HFFc6 (cell line): ENCODE results near the gene MMP21. TPM values are rescaled to one million over a fixed set of nuclear protein-coding genes. Genes with fewer than 3 reads are reported as not detected.

Experiments
- DNase-seq: peaks from one replicate; pipeline ENCODE4 v3.0.0-alpha.2; 2018
- H3K27ac Mint-ChIP-seq: 2 replicates; pipeline ENCODE4 v1.8.0; 2020; ENCODE audit warnings: mild to moderate bottlenecking, mixed read lengths
- H3K27me3 Mint-ChIP-seq: 2 replicates; pipeline ENCODE4 v1.8.0; 2021; ENCODE audit warnings: mild to moderate bottlenecking, moderate library complexity, mixed read lengths; ENCODE audit not compliant: insufficient read depth
- H3K36me3 Mint-ChIP-seq: 2 replicates; pipeline ENCODE4 v1.8.0; 2021; ENCODE audit warnings: low read depth, mixed read lengths
- H3K4me1 Mint-ChIP-seq: 2 replicates; pipeline ENCODE4 v1.8.0; 2020; ENCODE audit warnings: low read depth, mixed read lengths
- H3K4me3 Mint-ChIP-seq: 2 replicates; pipeline ENCODE4 v1.8.0; 2020; ENCODE audit warnings: mild to moderate bottlenecking, moderate library complexity, mixed read lengths
- H3K9me3 Mint-ChIP-seq: 2 replicates; pipeline ENCODE4 v1.8.0; 2020; ENCODE audit warnings: mild to moderate bottlenecking, mixed read lengths
- total RNA-seq, 6 experiments: library from RNA; stranded (reverse); fragmentation: NEBNext Ultra II Directional; extraction: Animal tissue kit (Norgen Biotek cat#: 25700); gene quantifications; 2 replicates in 1 of 6; 3 replicates in 5 of 6; pipeline ENCODE4 v1.2.3, GENCODE V29; 2021
- TF ChIP-seq, protein P1 (sequence below): fragments of 200-600 bp; sonication (generic); IDR thresholded peaks from 2 replicates; pipeline ENCODE4 v1.5.0; 2021; ENCODE audit warnings: antibody characterized with exemption, mild to moderate bottlenecking

The MMP21 gene
- total RNA-seq, 6 experiments from 2014 or later = not detected

DNA sequence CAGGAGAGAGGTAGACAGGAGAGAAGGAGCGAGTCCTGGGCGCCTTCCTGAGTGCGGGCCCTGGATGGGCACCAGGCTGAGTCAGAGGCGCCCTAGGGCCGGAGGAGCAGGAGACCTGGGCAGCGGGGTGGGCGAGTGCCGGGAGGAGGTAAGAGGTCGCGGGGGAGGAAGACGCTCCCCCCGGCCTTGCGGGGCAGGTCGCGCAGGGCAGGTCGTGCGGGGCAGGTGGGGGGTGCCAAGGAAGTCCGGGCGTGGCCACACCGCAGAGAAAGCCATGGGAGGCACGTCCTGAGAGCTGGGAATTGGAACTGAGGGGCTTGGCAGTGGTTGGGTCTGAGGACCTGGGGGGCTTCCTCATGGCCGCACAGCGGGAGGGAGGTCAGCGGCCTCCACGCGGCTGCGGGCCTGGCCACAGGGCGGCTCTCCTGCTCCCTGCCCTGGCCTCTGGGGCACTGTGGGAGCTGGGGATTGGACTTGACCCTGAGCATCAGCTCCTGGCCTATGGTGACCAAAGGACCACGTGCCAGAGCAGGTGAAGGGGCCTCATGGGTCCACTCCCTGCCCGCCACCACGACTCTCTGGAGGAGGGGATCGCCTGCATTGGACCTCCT, 935 bp downstream of the MMP21 start:
- no peak for DNase-seq
- H3K27ac Mint-ChIP-seq = no peak overlapping the region
- H3K4me1 Mint-ChIP-seq = peaks cover 18% of the 10 kb centered on the region
- TF ChIP-seq, protein P1, sequence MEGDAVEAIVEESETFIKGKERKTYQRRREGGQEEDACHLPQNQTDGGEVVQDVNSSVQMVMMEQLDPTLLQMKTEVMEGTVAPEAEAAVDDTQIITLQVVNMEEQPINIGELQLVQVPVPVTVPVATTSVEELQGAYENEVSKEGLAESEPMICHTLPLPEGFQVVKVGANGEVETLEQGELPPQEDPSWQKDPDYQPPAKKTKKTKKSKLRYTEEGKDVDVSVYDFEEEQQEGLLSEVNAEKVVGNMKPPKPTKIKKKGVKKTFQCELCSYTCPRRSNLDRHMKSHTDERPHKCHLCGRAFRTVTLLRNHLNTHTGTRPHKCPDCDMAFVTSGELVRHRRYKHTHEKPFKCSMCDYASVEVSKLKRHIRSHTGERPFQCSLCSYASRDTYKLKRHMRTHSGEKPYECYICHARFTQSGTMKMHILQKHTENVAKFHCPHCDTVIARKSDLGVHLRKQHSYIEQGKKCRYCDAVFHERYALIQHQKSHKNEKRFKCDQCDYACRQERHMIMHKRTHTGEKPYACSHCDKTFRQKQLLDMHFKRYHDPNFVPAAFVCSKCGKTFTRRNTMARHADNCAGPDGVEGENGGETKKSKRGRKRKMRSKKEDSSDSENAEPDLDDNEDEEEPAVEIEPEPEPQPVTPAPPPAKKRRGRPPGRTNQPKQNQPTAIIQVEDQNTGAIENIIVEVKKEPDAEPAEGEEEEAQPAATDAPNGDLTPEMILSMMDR = no peak
- peaks cover 2% of the 10 kb centered on the region; the same call in 1 of the 2 replicates for H3K27me3 Mint-ChIP-seq
- no peaks in the 10 kb centered on the region for H3K36me3 Mint-ChIP-seq
- H3K9me3 Mint-ChIP-seq = peaks cover 4% of the 10 kb centered on the region; the same call in 1 of the 2 replicates
- H3K4me3 Mint-ChIP-seq = no peak overlapping the region

DNA sequence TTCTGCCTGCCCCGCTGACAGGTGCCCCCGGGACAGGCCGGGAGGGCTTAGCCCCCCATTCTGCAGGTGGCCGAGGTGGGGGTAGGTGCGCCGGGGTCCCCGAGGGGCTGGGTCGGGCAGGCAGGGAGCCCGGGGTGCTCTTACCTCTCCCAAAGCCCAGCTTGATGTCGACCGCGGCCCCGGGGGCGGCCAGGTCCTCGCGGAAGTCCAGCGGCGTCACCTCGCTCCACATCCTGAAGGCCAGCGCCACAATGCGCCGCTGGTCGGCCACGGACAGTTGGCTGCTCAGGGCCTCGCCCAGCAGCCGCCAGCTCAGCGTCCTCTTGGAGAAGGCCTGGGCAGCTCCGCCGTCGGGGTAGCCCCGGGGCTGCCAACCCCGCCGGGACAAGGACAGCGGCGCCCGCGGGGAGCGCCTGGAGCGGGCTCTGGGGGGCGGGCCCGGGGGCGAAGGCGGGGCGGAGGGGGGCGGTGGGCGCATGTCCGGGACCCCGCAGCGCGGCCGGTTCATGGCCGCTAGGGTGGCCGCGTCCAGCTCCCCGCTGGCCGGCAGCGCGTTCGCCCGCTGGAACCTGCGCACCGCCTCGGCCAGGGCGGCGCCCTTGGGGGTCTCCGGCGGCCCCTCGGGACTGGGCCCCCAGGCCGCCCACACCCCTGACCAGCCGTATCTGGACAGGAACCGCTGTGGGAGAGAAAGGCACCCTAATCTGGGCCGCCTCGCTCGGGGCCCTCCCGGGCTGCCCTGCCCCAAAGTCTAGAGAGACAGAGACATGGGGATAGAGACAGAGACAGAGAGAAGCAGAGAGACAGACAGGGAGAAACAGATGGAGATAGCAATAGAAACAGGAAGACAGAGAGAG, 1.7 kb downstream of the MMP21 start:
- no peak for DNase-seq

DNA sequence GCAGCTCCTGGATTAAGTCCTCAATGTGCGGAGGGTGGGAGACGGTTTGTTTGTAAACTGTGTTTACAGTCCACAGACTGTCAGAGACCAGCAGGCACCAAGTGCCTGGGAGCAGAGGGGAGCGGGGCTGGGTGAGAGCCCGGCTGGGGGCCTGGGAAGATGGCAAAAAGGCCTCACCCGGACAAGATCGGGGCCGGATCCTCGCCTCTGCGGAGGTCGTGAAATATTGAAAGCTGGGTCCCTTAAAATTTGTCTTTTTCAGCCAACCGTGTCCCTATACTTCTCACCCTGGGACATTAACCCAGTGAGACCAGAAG, 2.8 kb downstream of the MMP21 start:
- H3K27ac Mint-ChIP-seq = no peak overlapping the region
- TF ChIP-seq, protein P1 = no peak
- no peak overlapping the region for H3K4me3 Mint-ChIP-seq
- peaks cover 2% of the 10 kb centered on the region; the same call in 1 of the 2 replicates for H3K27me3 Mint-ChIP-seq
- no peaks in the 10 kb centered on the region for H3K36me3 Mint-ChIP-seq
- peaks cover 4% of the 10 kb centered on the region; the same call in 1 of the 2 replicates for H3K9me3 Mint-ChIP-seq
- H3K4me1 Mint-ChIP-seq = peaks cover 2% of the 10 kb centered on the region
- DNase-seq = no peak

More for the DNA sequence above, 1.7 kb downstream of the MMP21 start:
- Mint-ChIP-seq H3K9me3 (peaks cover 4% of the 10 kb centered on the region; the same call in 1 of the 2 replicates), H3K36me3 (no peaks in the 10 kb centered on the region), H3K27me3 (peaks cover 2% of the 10 kb centered on the region; the same call in 1 of the 2 replicates), H3K4me3 (no peak overlapping the region), H3K27ac (no peak overlapping the region), H3K4me1 (peaks cover 13% of the 10 kb centered on the region)
- TF ChIP-seq, protein P1 = no peak

DNA sequence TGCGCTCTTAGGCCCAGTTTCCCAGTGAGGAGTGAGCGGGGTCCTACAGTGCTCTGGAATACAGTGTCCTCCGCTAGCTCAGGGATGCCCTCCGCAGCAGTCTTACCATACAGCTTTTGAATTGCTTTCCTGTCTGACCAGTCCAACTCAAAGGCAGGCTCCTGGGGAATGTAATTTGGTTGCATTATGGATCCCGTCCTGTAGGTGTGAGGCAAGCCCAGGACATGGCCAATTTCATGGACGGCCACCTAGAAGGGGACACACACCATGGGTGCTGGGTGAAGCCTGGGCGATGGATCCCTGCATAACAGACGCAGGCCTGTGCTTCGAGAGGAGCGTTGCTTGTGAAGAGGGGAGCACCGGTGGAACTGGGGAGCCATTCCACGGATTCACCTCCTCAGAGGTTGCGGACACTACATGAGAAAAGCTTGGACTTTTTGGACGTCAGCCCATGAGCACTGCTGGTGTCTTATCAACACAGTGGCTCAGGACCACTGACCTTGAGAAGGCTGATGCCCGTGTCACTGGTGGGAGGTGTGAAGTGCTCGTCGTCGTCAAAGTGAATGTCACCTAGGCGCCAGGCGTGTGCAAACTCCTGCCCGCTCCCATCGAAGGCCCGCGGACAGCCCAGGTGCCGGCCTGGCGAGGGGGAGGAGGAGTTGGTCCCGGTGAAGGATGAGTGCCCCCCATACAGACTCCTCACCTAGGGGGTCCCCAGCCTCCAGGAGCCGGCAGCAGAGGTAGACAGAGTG, 3.3 kb downstream of the MMP21 start:
- no peak overlapping the region for H3K27ac Mint-ChIP-seq
- H3K4me1 Mint-ChIP-seq = no peaks in the 10 kb centered on the region
- peaks cover 4% of the 10 kb centered on the region; the same call in 1 of the 2 replicates for H3K36me3 Mint-ChIP-seq

DNA sequence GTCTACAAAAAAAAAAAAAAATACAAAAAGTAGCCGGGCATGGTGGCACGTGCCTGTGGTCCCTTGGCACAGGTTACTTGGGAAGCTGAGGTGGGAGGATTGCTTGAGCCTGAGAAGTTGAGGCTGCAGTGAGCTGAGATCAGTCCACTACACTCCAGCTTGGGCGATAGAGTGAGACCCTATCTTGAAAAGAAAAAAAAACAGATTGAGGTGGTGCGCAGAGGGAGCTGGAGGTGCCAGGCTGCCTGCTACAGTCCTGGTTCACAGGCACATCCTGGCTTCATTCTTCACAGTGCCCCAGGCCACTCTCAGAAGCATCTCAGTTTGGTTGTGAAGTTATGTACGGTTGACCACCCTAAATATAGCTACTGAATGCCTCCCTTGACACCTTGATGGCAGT, 4.8 kb downstream of the MMP21 start:
- Mint-ChIP-seq H3K4me1 (no peaks in the 10 kb centered on the region), H3K27me3 (peaks cover 2% of the 10 kb centered on the region; the same call in 1 of the 2 replicates), H3K27ac (no peak overlapping the region), H3K9me3 (peaks cover 4% of the 10 kb centered on the region; the same call in 1 of the 2 replicates), H3K36me3 (peaks cover 14% of the 10 kb centered on the region; the same call in 1 of the 2 replicates), H3K4me3 (no peak overlapping the region)
- no peak for DNase-seq
- TF ChIP-seq, protein P1 = no peak

More for the DNA sequence above, 3.3 kb downstream of the MMP21 start:
- TF ChIP-seq, protein P1 = no peak
- no peak overlapping the region for H3K4me3 Mint-ChIP-seq
- no peak for DNase-seq
- peaks cover 2% of the 10 kb centered on the region; the same call in 1 of the 2 replicates for H3K27me3 Mint-ChIP-seq
- peaks cover 4% of the 10 kb centered on the region; the same call in 1 of the 2 replicates for H3K9me3 Mint-ChIP-seq
